Endothelial cell of umbilical vein (primary cell): ENCODE data around the gene MYO7B. TPM values are rescaled to one million over a fixed set of nuclear protein-coding genes. Genes with fewer than 3 reads are reported as not detected.
A peak's percentile ranks its signal among the peaks of the same experiment; 100 is the strongest.

Experiments used
- BruUV-seq: library from RNA; stranded (reverse); fragments of 400-500 nt; replicated peaks from 2 replicates; lab custom pipeline; 2021; lab: Mats Ljungman, UMichigan
- CTCF ChIA-PET: fragments of 300-600, 350-600 bp; sonication (Branson Sonifier 250); formaldehyde crosslinking; loops from one replicate; lab custom pipeline; 2021; ENCODE audit warnings: antibody characterized with exemption, inconsistent platforms; lab: Charles Lee
- POLR2A ChIA-PET: fragments of 300-600, 350-600 bp; sonication (Branson Sonifier 250); formaldehyde crosslinking; loops from one replicate; lab custom pipeline; 2021; ENCODE audit warnings: antibody characterized with exemption, inconsistent platforms; lab: Charles Lee
- DNase-seq: peaks from one replicate; pipeline ENCODE4 v3.0.0-alpha.2; 2011; ENCODE audit warnings: low read depth, low spot score
- FAIRE-seq: peaks from 2 replicates; lab custom pipeline; 2011; peaks lifted over from hg19 to GRCh38; lab: Jason Lieb, UNC
- H2AFZ ChIP-seq: 2 replicates; pipeline ENCODE4 v1.6.0; 2012; ENCODE audit warnings: low read depth, low read length, control low read depth, inconsistent platforms
- H3K27ac ChIP-seq: 2 replicates; pipeline ENCODE4 v1.5.1; 2011; ENCODE audit warnings: low read depth, mild to moderate bottlenecking, control low read depth, low read length, moderate library complexity; ENCODE audit not compliant: insufficient read depth
- H3K27me3 ChIP-seq, 2 experiments: 2 replicates each; pipeline versions ENCODE4 v1.6.0 to v1.6.1; 2011; ENCODE audit warnings: low read length in 2 of 2, mixed read lengths in 1 of 2; ENCODE audit not compliant: control insufficient read depth in 2 of 2, insufficient read depth in 2 of 2
- H3K36me3 ChIP-seq, 2 experiments: 2 replicates in 1 of 2; 3 replicates in 1 of 2; pipeline ENCODE4 v1.5.1; 2011; ENCODE audit warnings: low read length in 2 of 2, mild to moderate bottlenecking in 1 of 2, moderate library complexity in 1 of 2; ENCODE audit not compliant: control insufficient read depth in 2 of 2, insufficient read depth in 2 of 2; ENCODE audit errors: extremely low read depth in 1 of 2
- H3K4me1 ChIP-seq: 3 replicates; pipeline ENCODE4 v1.5.1; 2011; ENCODE audit warnings: mild to moderate bottlenecking, low read length; ENCODE audit not compliant: control insufficient read depth, insufficient read depth; ENCODE audit errors: extremely low read depth
- H3K4me2 ChIP-seq: 2 replicates; pipeline ENCODE4 v1.6.1; 2011; ENCODE audit warnings: low read length, control low read depth, mixed read lengths; ENCODE audit not compliant: insufficient read depth
- H3K4me3 ChIP-seq, 3 experiments: fragments of 200-600 bp in 1 of 3; sonication (generic), shearing (Covaris generic) in 1 of 3; replicated peaks in 1 of 3; 2 replicates each; pipeline ENCODE4 v1.5.1; 2011 to 2016; ENCODE audit warnings: control low read depth in 3 of 3, low read length in 3 of 3, mild to moderate bottlenecking in 2 of 3, inconsistent platforms in 1 of 3, low read depth in 1 of 3, moderate library complexity in 1 of 3; ENCODE audit not compliant: insufficient read depth in 1 of 3
- H3K79me2 ChIP-seq: 2 replicates; pipeline ENCODE4 v1.6.0; 2012; ENCODE audit warnings: low read length, inconsistent platforms; ENCODE audit not compliant: control insufficient read depth, insufficient read depth
- H3K9ac ChIP-seq: replicated peaks from 2 replicates; pipeline ENCODE3; 2011; ENCODE audit warnings: low read length, control low read depth; ENCODE audit not compliant: insufficient read depth; ENCODE audit errors: extremely low read depth
- H3K9me1 ChIP-seq: replicated peaks from 3 replicates; pipeline ENCODE4 v1.6.0; 2011; ENCODE audit warnings: mild to moderate bottlenecking, low read length; ENCODE audit not compliant: control insufficient read depth, insufficient read depth; ENCODE audit errors: extremely low read depth
- H3K9me3 ChIP-seq: replicated peaks from 2 replicates; pipeline ENCODE4 v1.5.1; 2012; ENCODE audit warnings: low read length, inconsistent platforms; ENCODE audit not compliant: control insufficient read depth, insufficient read depth
- H4K20me1 ChIP-seq: replicated peaks from 2 replicates; pipeline ENCODE3; 2011; ENCODE audit warnings: mild to moderate bottlenecking, low read length; ENCODE audit not compliant: control insufficient read depth, insufficient read depth; ENCODE audit errors: extremely low read depth
- CTCF ChIP-seq, 2 donors: IDR thresholded peaks; 1 replicate in 1 of 2; 2 replicates in 1 of 2; pipeline ENCODE4 v1.5.1; 2011; ENCODE audit warnings: low read length in 2 of 2, mild to moderate bottlenecking in 2 of 2, moderate library complexity in 2 of 2, control low read depth in 1 of 2, inconsistent platforms in 1 of 2, low read depth in 1 of 2; ENCODE audit not compliant: insufficient read depth in 1 of 2; ENCODE audit errors: extremely low read depth in 1 of 2
- EZH2 ChIP-seq: IDR thresholded peaks from 2 replicates; pipeline ENCODE4 v1.6.1; 2012; ENCODE audit warnings: borderline replicate concordance, low read depth, mild to moderate bottlenecking, moderate library complexity, low read length, inconsistent platforms; ENCODE audit not compliant: severe bottlenecking
- FOS ChIP-seq: IDR thresholded peaks from 2 replicates; pipeline ENCODE4 v1.6.1; 2011; ENCODE audit warnings: mild to moderate bottlenecking, low read length, moderate library complexity, borderline replicate concordance; ENCODE audit not compliant: insufficient read depth
- GATA2 ChIP-seq: IDR thresholded peaks from 2 replicates; pipeline ENCODE4 v1.7.0; 2011; ENCODE audit warnings: low read depth, mild to moderate bottlenecking, moderate library complexity, mixed read lengths, low read length; ENCODE audit not compliant: insufficient read length, insufficient read depth
- JUN ChIP-seq: IDR thresholded peaks from 2 replicates; pipeline ENCODE4 v1.6.1; 2011; ENCODE audit warnings: borderline replicate concordance, low read depth; ENCODE audit not compliant: insufficient read length, insufficient read depth
- MYC ChIP-seq: IDR thresholded peaks from one replicate; pipeline ENCODE4 v1.6.1; 2011; ENCODE audit warnings: mild to moderate bottlenecking, low read depth, low read length
- POLR2A ChIP-seq: IDR thresholded peaks from 2 replicates; pipeline ENCODE4 v1.6.1; 2012; ENCODE audit warnings: low read depth, mild to moderate bottlenecking, control low read depth, low read length
- POLR2AphosphoS5 ChIP-seq: IDR thresholded peaks from 2 replicates; pipeline ENCODE4 v1.6.1; 2012; ENCODE audit warnings: low read depth, mild to moderate bottlenecking, control low read depth, low read length, moderate library complexity; ENCODE audit not compliant: insufficient read depth
- dilution Hi-C: fragments of 300-500 bp; cut with MboI; formaldehyde crosslinking; loops from one replicate; pipeline ENCODE4 v1.15.0; 2019; ENCODE audit warnings: low sequenced_read_pairs; ENCODE audit not compliant: extremely low pct_ligation_motif_present
- intact Hi-C: fragments of 100-400 bp; cut with micrococcal nuclease; formaldehyde crosslinking; loops from one replicate; pipeline ENCODE4 v1.10.0; 2022
- polyA plus RNA-seq, 4 experiments: library from polyadenylated mRNA; depleted of rRNA in 3 of 4; stranded (reverse) in 3 of 4; unstranded in 1 of 4; fragments of >200 nt; gene quantifications; 2 replicates each; pipeline versions ENCODE4 v1.2.1 to v1.2.3, GENCODE V29; 2011 to 2012; ENCODE audit warnings: missing spikeins in 1 of 4
- total RNA-seq: library from RNA; stranded (reverse); gene quantifications from 2 replicates; pipeline ENCODE4 v1.2.3, GENCODE V29; 2021
- TF ChIP-seq, protein P1 (sequence below): IDR thresholded peaks from 2 replicates; pipeline ENCODE4 v1.6.1; 2011; ENCODE audit not compliant: insufficient read depth, insufficient read length

Gene MYO7B
- total and polyA plus RNA-seq, 2 donors (not counting 3 experiments of a cell fraction or from before 2014, with no cell fraction given), result 0.17 TPM; not detected in 1

DNA sequence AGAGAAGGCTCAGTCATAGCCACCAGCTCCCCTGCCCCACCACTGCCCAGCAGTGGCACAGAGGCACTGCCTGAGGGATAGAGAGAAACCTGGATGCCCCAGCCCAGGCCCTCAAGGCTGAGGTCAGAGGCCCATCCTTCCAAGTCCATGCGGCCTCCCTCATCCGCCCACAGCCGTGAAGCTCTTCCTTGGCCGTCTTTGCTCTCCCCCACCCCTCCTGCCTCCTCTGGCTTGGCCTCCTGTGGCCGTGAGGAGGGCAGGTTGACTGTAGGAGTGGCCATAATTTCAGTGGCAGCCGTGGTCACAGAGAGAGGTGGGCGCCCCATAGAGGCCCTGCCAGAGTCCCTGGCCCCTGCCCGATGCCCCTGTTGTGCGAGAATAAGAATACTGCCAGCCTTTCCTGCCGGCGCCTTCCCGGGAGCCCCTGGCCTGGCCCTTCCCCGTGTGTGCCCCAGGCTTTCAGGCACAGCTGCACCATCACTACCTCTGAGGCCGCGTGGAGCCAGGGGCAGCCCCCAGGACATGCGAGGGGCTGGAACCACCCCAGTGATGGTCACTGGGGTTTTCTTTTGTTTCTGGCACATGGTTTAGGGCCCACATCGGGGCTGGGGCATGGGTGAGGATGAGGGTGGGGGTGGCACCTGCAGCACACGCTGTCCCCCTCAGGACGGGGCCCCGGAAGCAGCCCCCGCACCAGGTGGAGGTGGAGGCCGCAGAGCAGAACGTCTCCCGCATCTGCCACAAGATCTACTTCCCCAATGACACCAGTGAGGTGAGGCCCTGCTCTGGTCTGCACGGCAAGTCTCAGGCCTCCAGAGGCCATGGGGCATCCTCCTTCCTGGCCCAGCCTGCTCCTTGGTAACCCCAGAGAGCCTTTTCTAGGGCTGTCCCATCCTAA is 97.4 kb downstream of the MYO7B start:
- no peaks in the 10 kb centered on the region for H3K27me3 ChIP-seq
- ChIA-PET CTCF (interaction anchor here (0.8 to 1.6 kb wide), 4 partner anchors 9 to 42 kb away, joined by 3 to 19 read pairs (median 4); partner anchors contain the start of gene LIMS2), POLR2A (no interaction called here)
- H3K36me3 ChIP-seq, result no peaks in the 10 kb centered on the region
- intact Hi-C loops (no loop called here), dilution Hi-C loops (no loop called here)
- DNase-seq, result no peak
- H3K9ac ChIP-seq, result no peak overlapping the region
- BruUV-seq, result no TSS peak
- H3K79me2 ChIP-seq, result no peaks in the 10 kb centered on the region
- H3K4me2 ChIP-seq, result no peak overlapping the region
- H3K9me1 ChIP-seq, result no peaks in the 10 kb centered on the region
- no peaks in the 10 kb centered on the region for H3K9me3 ChIP-seq
- no peak for FAIRE-seq
- peaks cover 12% of the 10 kb centered on the region for H3K4me1 ChIP-seq
- H3K4me3 ChIP-seq, result no peak overlapping the region
- no peaks in the 10 kb centered on the region for H4K20me1 ChIP-seq
- TF ChIP-seq MYC (no peak), CTCF (IDR thresholded peaks at IDR 0.05; ENCODE audit: extremely low read depth in 1 of 2, insufficient read depth in 1 of 2, low read depth in 1 of 2, low read length in 2 of 2) (no peak), JUN (no peak), POLR2A (no peak)
- H3K27ac ChIP-seq, result no peak overlapping the region
- H2AFZ ChIP-seq, result no peak overlapping the region

GRCh38 chr2:127633556-127634065 is 98.1 kb downstream of the MYO7B start:
- H3K4me2 ChIP-seq, result no peak overlapping the region
- H3K36me3 ChIP-seq, result no peaks in the 10 kb centered on the region
- no peak overlapping the region for H3K27ac ChIP-seq
- no peak for TF ChIP-seq CTCF (IDR thresholded peaks at IDR 0.05; ENCODE audit: extremely low read depth in 1 of 2, insufficient read depth in 1 of 2, low read depth in 1 of 2, low read length in 2 of 2)
- no peak for TF ChIP-seq POLR2A
- TF ChIP-seq JUN, result no peak
- no peak for TF ChIP-seq POLR2AphosphoS5
- TF ChIP-seq GATA2, result no peak
- TF ChIP-seq FOS, result no peak
- no peak for TF ChIP-seq MYC
- TF ChIP-seq EZH2, result no peak
- TF ChIP-seq, protein P1, sequence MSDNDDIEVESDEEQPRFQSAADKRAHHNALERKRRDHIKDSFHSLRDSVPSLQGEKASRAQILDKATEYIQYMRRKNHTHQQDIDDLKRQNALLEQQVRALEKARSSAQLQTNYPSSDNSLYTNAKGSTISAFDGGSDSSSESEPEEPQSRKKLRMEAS, result no peak
- no peaks in the 10 kb centered on the region for H4K20me1 ChIP-seq
- BruUV-seq, result no TSS peak
- ChIA-PET CTCF (no interaction called here), POLR2A (no interaction called here)
- no peaks in the 10 kb centered on the region for H3K9me1 ChIP-seq
- peak; percentile 30 for DNase-seq
- no peak overlapping the region for H3K9ac ChIP-seq
- peaks cover 20% of the 10 kb centered on the region for H3K4me1 ChIP-seq
- no peak for FAIRE-seq
- H3K79me2 ChIP-seq, result no peaks in the 10 kb centered on the region
- intact Hi-C loops (no loop called here), dilution Hi-C loops (no loop called here)
- H3K27me3 ChIP-seq, result no peaks in the 10 kb centered on the region
- no peaks in the 10 kb centered on the region for H3K9me3 ChIP-seq
- H2AFZ ChIP-seq, result no peak overlapping the region
- H3K4me3 ChIP-seq, result no peak overlapping the region
